Heart right ventricle (tissue), 16 donors: ENCODE results near the gene NAT14. TPM values are rescaled to one million over a fixed set of nuclear protein-coding genes. Genes with fewer than 3 reads are reported as not detected.
A peak's percentile ranks its signal among the peaks of the same experiment; 100 is the strongest.

ENCODE experiments used
- ATAC-seq, 8 donors: fragments of 200-7000 bp; cut with Tn5 transposase; one replicate each; pipeline ENCODE4 v1.9.1; 2020; ENCODE audit warnings: mild to moderate bottlenecking in 8 of 8, moderate library complexity in 8 of 8, moderate number of reproducible peaks in 1 of 8
- DNase-seq, 2 donors: peaks; one replicate each; pipeline ENCODE4 v3.0.0-alpha.2; 2020
- H3K27ac ChIP-seq, 10 donors: fragments of 200-600 bp; sonication (generic) in 2 of 10; one replicate each; pipeline versions ENCODE4 v1.5.0 to v1.8.0; 2020 to 2022; ENCODE audit warnings: mild to moderate bottlenecking in 3 of 10
- H3K27me3 ChIP-seq, 7 donors: fragments of 200-600 bp; one replicate each; pipeline ENCODE4 v1.8.0; 2021 to 2022; ENCODE audit warnings: mild to moderate bottlenecking in 2 of 7
- H3K36me3 ChIP-seq, 9 donors: fragments of 200-600 bp; sonication (generic) in 1 of 9; one replicate each; pipeline versions ENCODE4 v1.5.0 to v1.8.0; 2020 to 2022; ENCODE audit warnings: mild to moderate bottlenecking in 2 of 9
- H3K4me1 ChIP-seq, 9 donors: fragments of 200-600 bp; sonication (generic) in 1 of 9; one replicate each; pipeline versions ENCODE4 v1.5.0 to v1.8.0; 2020 to 2022; ENCODE audit warnings: mild to moderate bottlenecking in 4 of 9
- H3K4me3 ChIP-seq, 10 donors: fragments of 200-600 bp; sonication (generic) in 2 of 10; one replicate each; pipeline versions ENCODE4 v1.5.0 to v1.8.0; 2020 to 2022; ENCODE audit warnings: mild to moderate bottlenecking in 7 of 10, moderate library complexity in 2 of 10
- H3K9me3 ChIP-seq, 11 donors: fragments of 200-600 bp in 10 of 11; sonication (generic) in 2 of 11; one replicate each; pipeline versions ENCODE4 v1.5.0 to v1.8.0; 2013 to 2022; ENCODE audit warnings: mild to moderate bottlenecking in 2 of 11, control low read depth in 1 of 11, moderate library complexity in 1 of 11
- CTCF ChIP-seq, 9 donors: fragments of 200-600 bp; sonication (generic) in 2 of 9; IDR thresholded peaks; one replicate each; pipeline versions ENCODE4 v1.5.0 to v1.8.0; 2021 to 2022; ENCODE audit warnings: antibody characterized with exemption in 9 of 9, mild to moderate bottlenecking in 5 of 9, moderate library complexity in 1 of 9
- WGBS, 2 donors: extraction: QIAGEN DNeasy Blood & Tissue Kit; methylation state at CpG; one replicate each; pipeline ENCODE4 v1.1.7; 2013; ENCODE audit warnings: inconsistent platforms in 1 of 2; 5-methylcytosine and 5-hydroxymethylcytosine counted together
- intact Hi-C, 10 donors: fragments of 100-400 bp; cut with DNase I; formaldehyde crosslinking; loops; one replicate each; pipeline versions ENCODE4 v1.11.1 to v1.14.2; 2022
- polyA plus RNA-seq, 2 donors: library from polyadenylated mRNA; stranded (reverse); fragments of 200-250 nt; gene quantifications; one replicate each; pipeline ENCODE4 v1.2.3, GENCODE V29; 2013
- total RNA-seq, 10 donors: library from RNA; stranded (reverse); fragmentation: NEBNext Ultra II Directional in 3 of 10; extraction: Animal tissue kit (Norgen Biotek cat#: 25700) in 3 of 10; gene quantifications; one replicate each; pipeline versions ENCODE4 v1.2.1 to v1.2.4, GENCODE V29; 2021 to 2023
- donor health status: Arrhythmogenic right ventricular cardiomyopathy.
- donor health status: ischemic (EF 13 %, LVEDD 7.1; RV severe dilation, severe dysfunction).
- donor health status: healthy with polysubstance abuse.
- donor health status: DM: no; HTN: yes; CAD: no.
- donor health status: DM: no; HTN: no; CAD: no.
- donor health status: ischemic (EF 25% LVEDD 6.9; RV normal size, moderate dysfunction).
- donor health status: ischemic (EF 25% LVEDD 5.7; RV mildly dilated, moderate dysfunction).
- donor health status: healthy.
- donor health status: DM: yes; HTN: yes; CAD: no.
- donor health status: Ischemic cardiomyopathy.
- donor health status: ischemic (EF 35%, LVEDD 5.7; RV mildly dilated, moderate dysfunction).
- donor health status: nonischemic (EF 11% LVEDD 7.7; RV severe dilation, severe dysfunction).
- donor health status: DM: yes; HTN: yes; CAD: no.
- donor health status: PGD.
- donor health status: ischemic (EF 29% LVEDD 5.4; RV normal size, mild dysfunction).
- donor health status: nonischemic (EF 23%, LVEDD 6.1; RV moderate dilation, normal function).

Gene NAT14
- total and polyA plus RNA-seq, 12 donors = 5.8 to 16.4 (median 7.0) TPM

GRCh38 chr19:55486971-55487923 is 2.3 kb downstream of the NAT14 start:
- no peak for TF ChIP-seq CTCF (IDR thresholded peaks at IDR 0.05)
- peak; percentile 20 to 81 (median 63) for ATAC-seq
- intact Hi-C loops = no loop called here
- H3K4me1 ChIP-seq = peaks cover 27 to 60% (median 46%) of the 10 kb centered on the region in 9 donors
- peaks cover 0 to 13% (median 6%) of the 10 kb centered on the region in 9 donors for H3K36me3 ChIP-seq
- DNase-seq = peak in 1 of 2 donors; percentile 89
- H3K27me3 ChIP-seq = peaks cover 0 to 4% (median 0%) of the 10 kb centered on the region in 7 donors
- peak overlapping the region in 6 of 10 donors; percentile 9 to 31 (median 26) for H3K4me3 ChIP-seq
- 34 to 39% methylated on average over 27 of the region's 27 CpGs for WGBS, 2 donors
- peak overlapping the region; percentile 78 to 95 (median 88) for H3K27ac ChIP-seq
- H3K9me3 ChIP-seq = no peaks in the 10 kb centered on the region

- Histone ChIP-seq H3K27me3 (peaks cover 0 to 9% (median 4%) of the 10 kb centered on the region in 7 donors), H3K36me3 (peaks cover 0 to 5% (median 0%) of the 10 kb centered on the region in 9 donors), H3K4me3 (peak within 1 kb of the TSS in 6 of 10 donors; percentile 9 to 38 (median 30)), H3K4me1 (peaks cover 28 to 67% (median 50%) of the 10 kb centered on the region in 9 donors), H3K27ac (peak within 1 kb of the TSS; percentile 78 to 95 (median 88)), H3K9me3 (no peaks in the 10 kb centered on the region)
- no peak for TF ChIP-seq CTCF (IDR thresholded peaks at IDR 0.05)
- ATAC-seq (peak in 5 of 8 donors; percentile 5 to 18 (median 7)), DNase-seq (peak in 1 of 2 donors; percentile 61)
- WGBS, 2 donors = 15 to 17% methylated on average over 15 to 17 of the region's 21 CpGs
- intact Hi-C loops = no loop called here
These were observed 3.1 kb downstream of the NAT14 start, which contains the start of gene SSC5D for GRCh38 chr19:55487924-55488687. TSS of gene SSC5D (plus strand) at chr19:55488436. CDS start at chr19:55488590, 154 bp downstream.

GRCh38 chr19:55488986-55489710 is 4.2 kb downstream of the NAT14 start:
- Histone ChIP-seq H3K27me3 (peaks cover 0 to 19% (median 4%) of the 10 kb centered on the region in 7 donors), H3K4me3 (peak overlapping the region in 1 of 10 donors; percentile 30), H3K9me3 (no peaks in the 10 kb centered on the region), H3K27ac (peak overlapping the region in 8 of 10 donors; percentile 10 to 86 (median 38)), H3K4me1 (peaks cover 30 to 65% (median 51%) of the 10 kb centered on the region in 9 donors), H3K36me3 (no peaks in the 10 kb centered on the region)
- intact Hi-C loops = no loop called here
- ATAC-seq (no peak), DNase-seq (no peak)
- no peak for TF ChIP-seq CTCF (IDR thresholded peaks at IDR 0.05)
- 70 to 75% methylated on average over 34 to 36 of the region's 36 CpGs for WGBS, 2 donors
